Osteoblast (primary cell): ENCODE data around the gene DCLK3. TPM values are rescaled to one million over a fixed set of nuclear protein-coding genes. Genes with fewer than 3 reads are reported as not detected.

ENCODE experiments used
- DNase-seq: peaks from one replicate; pipeline ENCODE4 v3.0.0; 2011; ENCODE audit warnings: low spot score, mixed read lengths; ENCODE audit not compliant: insufficient read length; ENCODE audit errors: missing footprints
- H2AFZ ChIP-seq: 2 replicates; pipeline ENCODE4 v1.6.0; 2011; ENCODE audit warnings: mild to moderate bottlenecking, low read length
- H3K27ac ChIP-seq: 2 replicates; pipeline ENCODE4 v1.5.1; 2011; ENCODE audit warnings: mild to moderate bottlenecking, low read depth, low read length, moderate library complexity
- H3K27me3 ChIP-seq: 2 replicates; pipeline ENCODE4 v1.6.0; 2012; ENCODE audit warnings: mild to moderate bottlenecking, control low read depth, inconsistent platforms, low read length, moderate library complexity; ENCODE audit not compliant: insufficient read depth
- H3K36me3 ChIP-seq: 2 replicates; pipeline ENCODE4 v1.5.1; 2011; ENCODE audit warnings: mild to moderate bottlenecking, low read length, control low read depth, moderate library complexity; ENCODE audit not compliant: insufficient read depth
- H3K4me1 ChIP-seq: 2 replicates; pipeline ENCODE4 v1.5.1; 2011; ENCODE audit warnings: mild to moderate bottlenecking, low read length, control low read depth, moderate library complexity; ENCODE audit not compliant: insufficient read depth
- H3K4me2 ChIP-seq: 2 replicates; pipeline ENCODE4 v1.6.0; 2011; ENCODE audit warnings: mild to moderate bottlenecking, low read length; ENCODE audit not compliant: insufficient read depth
- H3K4me3 ChIP-seq: fragments of 200-600 bp; sonication (generic); 3 replicates; pipeline ENCODE4 v1.5.1; 2012; ENCODE audit warnings: mild to moderate bottlenecking, low read length, inconsistent platforms; ENCODE audit not compliant: insufficient read depth
- H3K79me2 ChIP-seq: 2 replicates; pipeline ENCODE4 v1.6.0; 2012; ENCODE audit warnings: mild to moderate bottlenecking, low read length, control low read depth, inconsistent platforms; ENCODE audit not compliant: insufficient read depth
- H3K9me3 ChIP-seq: 2 replicates; pipeline ENCODE4 v1.5.1; 2011; ENCODE audit warnings: low read depth, low read length, control low read depth
- H4K20me1 ChIP-seq: 2 replicates; pipeline ENCODE4 v1.6.0; 2012; ENCODE audit warnings: mild to moderate bottlenecking, low read length, control low read depth; ENCODE audit not compliant: insufficient read depth
- total RNA-seq: library from RNA; depleted of rRNA; stranded (reverse); fragments of >200 nt; gene quantifications from 2 replicates; pipeline ENCODE4 v1.2.3, GENCODE V29; 2012
- TF ChIP-seq, protein P1 (sequence below): IDR thresholded peaks from 2 replicates; pipeline ENCODE4 v1.5.1; 2011; ENCODE audit warnings: mild to moderate bottlenecking, low read depth, low read length, moderate library complexity; ENCODE audit errors: extremely low read depth

The DCLK3 gene
- total RNA-seq, 1 donor: under 0.01 TPM

DNA sequence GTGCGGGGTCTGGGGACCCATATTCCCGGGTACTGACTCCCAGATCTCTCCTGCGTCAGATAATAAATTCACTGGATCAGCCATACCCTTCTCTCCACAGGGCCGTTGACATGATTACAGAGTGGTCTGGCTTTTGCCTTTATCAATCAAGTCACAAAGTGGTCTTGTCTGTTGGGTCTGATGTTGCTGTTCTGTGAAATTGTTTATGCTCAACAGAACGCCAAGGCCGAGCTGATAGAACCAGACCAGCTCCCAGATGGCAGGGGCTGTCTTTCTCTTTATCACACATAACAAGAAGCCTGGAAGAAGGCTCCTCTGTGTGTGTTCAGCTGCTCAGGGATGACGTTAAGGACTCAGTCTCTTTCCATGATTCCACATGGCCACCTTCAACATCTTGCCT is 751 bp upstream of the DCLK3 start:
- H3K4me1 ChIP-seq: no peaks in the 10 kb centered on the region
- TF ChIP-seq, protein P1, sequence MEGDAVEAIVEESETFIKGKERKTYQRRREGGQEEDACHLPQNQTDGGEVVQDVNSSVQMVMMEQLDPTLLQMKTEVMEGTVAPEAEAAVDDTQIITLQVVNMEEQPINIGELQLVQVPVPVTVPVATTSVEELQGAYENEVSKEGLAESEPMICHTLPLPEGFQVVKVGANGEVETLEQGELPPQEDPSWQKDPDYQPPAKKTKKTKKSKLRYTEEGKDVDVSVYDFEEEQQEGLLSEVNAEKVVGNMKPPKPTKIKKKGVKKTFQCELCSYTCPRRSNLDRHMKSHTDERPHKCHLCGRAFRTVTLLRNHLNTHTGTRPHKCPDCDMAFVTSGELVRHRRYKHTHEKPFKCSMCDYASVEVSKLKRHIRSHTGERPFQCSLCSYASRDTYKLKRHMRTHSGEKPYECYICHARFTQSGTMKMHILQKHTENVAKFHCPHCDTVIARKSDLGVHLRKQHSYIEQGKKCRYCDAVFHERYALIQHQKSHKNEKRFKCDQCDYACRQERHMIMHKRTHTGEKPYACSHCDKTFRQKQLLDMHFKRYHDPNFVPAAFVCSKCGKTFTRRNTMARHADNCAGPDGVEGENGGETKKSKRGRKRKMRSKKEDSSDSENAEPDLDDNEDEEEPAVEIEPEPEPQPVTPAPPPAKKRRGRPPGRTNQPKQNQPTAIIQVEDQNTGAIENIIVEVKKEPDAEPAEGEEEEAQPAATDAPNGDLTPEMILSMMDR: no peak
- no peaks in the 10 kb centered on the region for H3K9me3 ChIP-seq
- no peaks in the 10 kb centered on the region for H3K79me2 ChIP-seq
- peak; percentile 59 for DNase-seq
- H3K4me3 ChIP-seq: no peak overlapping the region
- peaks cover 72% of the 10 kb centered on the region for H3K27me3 ChIP-seq
- no peak overlapping the region for H3K4me2 ChIP-seq
- H3K27ac ChIP-seq: no peak overlapping the region
- no peak overlapping the region for H2AFZ ChIP-seq
- no peaks in the 10 kb centered on the region for H3K36me3 ChIP-seq
- H4K20me1 ChIP-seq: no peaks in the 10 kb centered on the region

DNA sequence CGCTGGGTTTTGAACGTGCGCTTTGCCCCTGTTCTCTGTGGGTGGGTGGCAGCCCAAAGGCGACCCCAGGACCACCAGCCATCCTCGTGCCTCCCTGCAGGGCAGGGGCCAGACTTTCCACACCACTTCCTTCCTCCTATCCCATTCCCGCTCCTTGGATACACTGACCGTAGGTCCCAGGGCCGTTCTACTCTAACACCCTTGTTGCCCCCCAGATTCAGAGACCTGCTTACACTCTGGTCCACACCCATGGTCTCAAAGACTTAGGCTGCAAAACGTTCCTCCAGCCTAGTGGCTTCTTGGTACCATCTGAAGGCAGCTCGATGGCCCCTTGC is 318 bp upstream of the DCLK3 start:
- Histone ChIP-seq H3K79me2 (no peaks in the 10 kb centered on the region), H4K20me1 (no peaks in the 10 kb centered on the region), H3K4me2 (no peak overlapping the region), H3K27me3 (peaks cover 72% of the 10 kb centered on the region), H3K9me3 (no peaks in the 10 kb centered on the region), H3K4me1 (no peaks in the 10 kb centered on the region), H3K36me3 (no peaks in the 10 kb centered on the region), H3K27ac (no peak overlapping the region), H3K4me3 (peak overlapping the region; percentile 22), H2AFZ (no peak overlapping the region)
- TF ChIP-seq, protein P1: no peak
- DNase-seq: peak; percentile 68

GRCh38 chr3:36762918-36763849 is 1.2 kb downstream of the DCLK3 start:
- no peak overlapping the region for H3K4me3 ChIP-seq
- H2AFZ ChIP-seq: no peak overlapping the region
- no peaks in the 10 kb centered on the region for H3K4me1 ChIP-seq
- H3K27ac ChIP-seq: no peak overlapping the region
- H3K36me3 ChIP-seq: no peaks in the 10 kb centered on the region
- H3K4me2 ChIP-seq: peak overlapping the region; percentile 58
- TF ChIP-seq, protein P1: no peak
- H4K20me1 ChIP-seq: no peaks in the 10 kb centered on the region
- H3K79me2 ChIP-seq: no peaks in the 10 kb centered on the region
- peak; percentile 69 for DNase-seq
- no peaks in the 10 kb centered on the region for H3K9me3 ChIP-seq
- peaks cover 71% of the 10 kb centered on the region for H3K27me3 ChIP-seq

DNA sequence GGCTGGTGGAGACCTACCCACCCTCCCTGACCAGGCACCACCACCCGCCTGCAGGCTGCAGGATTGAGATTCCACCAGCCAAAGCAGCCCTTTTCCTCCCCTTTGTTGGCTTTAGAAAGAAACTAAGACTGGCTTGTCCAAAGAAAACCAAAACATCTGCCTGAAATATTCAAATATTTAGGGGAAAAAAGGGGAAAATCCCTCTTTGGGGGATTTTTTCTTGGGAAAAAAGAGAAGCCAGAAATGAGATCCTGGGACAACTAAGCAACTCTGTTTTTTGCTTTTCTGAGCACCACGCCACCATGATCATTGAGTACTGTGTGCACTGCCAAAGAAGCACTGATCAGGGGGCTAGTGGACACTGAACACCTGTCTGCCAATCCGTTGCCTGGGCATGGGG is 2.6 kb downstream of the DCLK3 start:
- Histone ChIP-seq H3K4me3 (no peak overlapping the region), H3K4me2 (no peak overlapping the region), H3K4me1 (no peaks in the 10 kb centered on the region), H3K9me3 (no peaks in the 10 kb centered on the region), H3K27ac (no peak overlapping the region), H3K27me3 (peaks cover 61% of the 10 kb centered on the region), H3K79me2 (no peaks in the 10 kb centered on the region), H3K36me3 (no peaks in the 10 kb centered on the region), H2AFZ (no peak overlapping the region), H4K20me1 (no peaks in the 10 kb centered on the region)
- peak; percentile 76 for DNase-seq
- TF ChIP-seq, protein P1: no peak
